HG02870 (cell line): ENCODE data around the gene CDH18.

ENCODE experiments used
- ATAC-seq: cut with Tn5 transposase; IDR thresholded peaks from one replicate; pipeline ENCODE4 v1.9.1; 2021; ENCODE audit warnings: mild to moderate bottlenecking, moderate library complexity; ENCODE audit not compliant: unreplicated experiment

The CDH18 gene

GRCh38 chr5:19739671-19740070 lies 248.3 kb downstream of the CDH18 start:
- no peak for ATAC-seq

GRCh38 chr5:19734776-19735175 lies 253.2 kb downstream of the CDH18 start:
- ATAC-seq = no peak

- no peak for ATAC-seq
These were observed 254.1 kb downstream of the CDH18 start for GRCh38 chr5:19733612-19734495.

- ATAC-seq = no peak
These were observed 259.4 kb downstream of the CDH18 start for GRCh38 chr5:19728571-19728970.

GRCh38 chr5:19719109-19719508 lies 268.9 kb downstream of the CDH18 start:
- no peak for ATAC-seq

GRCh38 chr5:19713740-19714139 lies 274.3 kb downstream of the CDH18 start:
- ATAC-seq = no peak

GRCh38 chr5:19709403-19709802 lies 278.6 kb downstream of the CDH18 start:
- ATAC-seq = no peak

GRCh38 chr5:19706776-19707175 lies 281.2 kb downstream of the CDH18 start:
- ATAC-seq = no peak

- no peak for ATAC-seq
These were observed 286.3 kb downstream of the CDH18 start for GRCh38 chr5:19701731-19702130.

- ATAC-seq = no peak
These were observed 292.9 kb downstream of the CDH18 start for GRCh38 chr5:19694949-19695611.

- ATAC-seq = no peak
These were observed 297.0 kb downstream of the CDH18 start for GRCh38 chr5:19690978-19691377.

- ATAC-seq = no peak
These were observed 302.5 kb downstream of the CDH18 start for GRCh38 chr5:19685473-19685872.

- ATAC-seq = no peak
These were observed 311.1 kb downstream of the CDH18 start for GRCh38 chr5:19676895-19677294.

GRCh38 chr5:19660679-19661078 lies 327.3 kb downstream of the CDH18 start:
- no peak for ATAC-seq

- ATAC-seq = no peak
These were observed 332.4 kb downstream of the CDH18 start for GRCh38 chr5:19655627-19656026.

GRCh38 chr5:19638461-19638860 lies 349.5 kb downstream of the CDH18 start:
- ATAC-seq = no peak

GRCh38 chr5:19630876-19631275 lies 357.1 kb downstream of the CDH18 start:
- no peak for ATAC-seq

GRCh38 chr5:19626211-19626610 lies 361.8 kb downstream of the CDH18 start:
- no peak for ATAC-seq

- no peak for ATAC-seq
These were observed 362.4 kb downstream of the CDH18 start for GRCh38 chr5:19625562-19625961.

- ATAC-seq = no peak
These were observed 368.4 kb downstream of the CDH18 start for GRCh38 chr5:19619571-19619970.

- ATAC-seq = no peak
These were observed 371.2 kb downstream of the CDH18 start for GRCh38 chr5:19616701-19617215.

- ATAC-seq = no peak
These were observed 372.3 kb downstream of the CDH18 start for GRCh38 chr5:19615661-19616060.
